GM12873 (cell line): Measurements from ENCODE around the gene ZGRF1.

Experiments
- CTCF ChIP-seq: IDR thresholded peaks from 2 replicates; pipeline ENCODE4 v1.5.1; 2012; ENCODE audit warnings: low read depth, mild to moderate bottlenecking, moderate library complexity, low read length, control low read depth; ENCODE audit not compliant: insufficient read depth; ENCODE audit errors: missing control alignments

The ZGRF1 gene

GRCh38 chr4:112520598-112521122 lies 116.0 kb downstream of the ZGRF1 start:
- no peak for TF ChIP-seq CTCF

- peak; percentile 52 for TF ChIP-seq CTCF
These were observed 116.8 kb downstream of the ZGRF1 start for GRCh38 chr4:112519689-112520597.

GRCh38 chr4:112518675-112519074 lies 118.0 kb downstream of the ZGRF1 start:
- no peak for TF ChIP-seq CTCF

- no peak for TF ChIP-seq CTCF
These were observed 118.8 kb downstream of the ZGRF1 start for GRCh38 chr4:112517911-112518310.

- TF ChIP-seq CTCF: peak; percentile 40
These were observed 119.6 kb downstream of the ZGRF1 start for GRCh38 chr4:112517067-112517634.

GRCh38 chr4:112516471-112517066 lies 120.1 kb downstream of the ZGRF1 start:
- no peak for TF ChIP-seq CTCF

- no peak for TF ChIP-seq CTCF
These were observed 120.6 kb downstream of the ZGRF1 start, which contains the start of gene NEUROG2 for GRCh38 chr4:112516066-112516470. TSS of gene NEUROG2 (minus strand) at chr4:112516180. CDS start at chr4:112515475, 705 bp downstream.
